ENCODE measurements around the gene RGPD3.

Gene RGPD3

DNA sequence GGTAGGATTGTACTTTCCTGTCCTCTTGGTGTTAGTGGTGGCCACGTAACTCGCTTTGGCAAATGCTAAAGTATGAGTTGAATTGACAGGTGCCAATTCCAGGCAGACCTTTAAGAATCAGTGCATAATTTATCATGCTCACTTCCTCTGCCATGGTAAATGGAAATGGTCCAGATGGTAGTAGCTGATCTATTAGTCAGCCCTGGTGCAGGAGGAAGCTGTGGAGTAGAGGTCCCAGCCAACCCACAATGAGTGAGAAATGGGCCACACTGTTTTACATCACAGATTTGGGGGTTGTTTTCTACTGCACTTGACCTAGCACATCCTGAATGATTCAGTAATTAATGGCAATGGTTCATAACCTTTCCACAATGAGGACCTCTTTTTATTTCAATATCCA, 104.4 kb downstream of the RGPD3 start:
- no peaks in the 10 kb centered on the region for H3K36me3 ChIP-seq (ENCODE audit: control insufficient read depth, insufficient read depth, low read length, severe bottlenecking)
- no peak for DNase-seq (ENCODE audit: low read depth)

GRCh38 chr2:106362789-106363188, 105.4 kb downstream of the RGPD3 start:
- peaks cover 9% of the 10 kb centered on the region for H3K4me1 ChIP-seq (ENCODE audit: control insufficient read depth, insufficient read depth, low read length)
- H3K27me3 ChIP-seq (replicated peaks; ENCODE audit: control insufficient read depth, insufficient read depth, low read length), result no peaks in the 10 kb centered on the region
- H3K4me3 ChIP-seq (ENCODE audit: low read length), result no peak overlapping the region
- DNase-seq (ENCODE audit: low read depth), result no peak
- no peaks in the 10 kb centered on the region for H3K36me3 ChIP-seq (ENCODE audit: control insufficient read depth, insufficient read depth, low read length, severe bottlenecking)
- no peak overlapping the region for H3K9ac ChIP-seq (ENCODE audit: low read length)
- no peaks in the 10 kb centered on the region for H3K9me3 ChIP-seq (ENCODE audit: control insufficient read depth, low read length)

More for the DNA sequence above, 104.4 kb downstream of the RGPD3 start:
- Histone ChIP-seq H3K9me3 (ENCODE audit: control insufficient read depth, low read length) (no peaks in the 10 kb centered on the region), H3K4me1 (ENCODE audit: control insufficient read depth, insufficient read depth, low read length) (peaks cover under 1% of the 10 kb centered on the region), H3K4me3 (ENCODE audit: low read length) (no peak overlapping the region), H3K27me3 (replicated peaks; ENCODE audit: control insufficient read depth, insufficient read depth, low read length) (no peaks in the 10 kb centered on the region), H3K9ac (ENCODE audit: low read length) (no peak overlapping the region)

DNA sequence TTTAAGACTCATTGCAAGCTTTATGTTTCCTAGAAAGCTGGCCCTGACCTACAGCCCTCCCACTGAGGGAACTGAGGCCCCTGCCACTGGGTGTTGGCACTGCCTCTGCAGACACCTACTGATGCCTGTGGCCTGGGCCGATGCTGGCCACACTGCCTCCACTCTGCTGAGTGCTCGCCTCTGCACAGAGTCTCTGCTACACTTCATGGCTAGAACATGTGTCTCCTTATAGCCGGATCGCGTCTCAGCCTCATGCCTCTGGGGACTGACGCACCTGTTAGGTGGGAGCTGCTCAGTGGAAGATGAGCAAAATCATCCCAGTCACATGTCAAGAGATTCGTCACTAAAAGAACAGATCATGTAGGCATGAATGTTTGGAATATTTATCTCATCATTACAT, 108.7 kb downstream of the RGPD3 start:
- Histone ChIP-seq H3K4me3 (ENCODE audit: low read length) (no peak overlapping the region), H3K9ac (ENCODE audit: low read length) (no peak overlapping the region), H3K9me3 (ENCODE audit: control insufficient read depth, low read length) (no peaks in the 10 kb centered on the region), H3K27me3 (replicated peaks; ENCODE audit: control insufficient read depth, insufficient read depth, low read length) (no peaks in the 10 kb centered on the region), H3K36me3 (ENCODE audit: control insufficient read depth, insufficient read depth, low read length, severe bottlenecking) (no peaks in the 10 kb centered on the region), H3K4me1 (ENCODE audit: control insufficient read depth, insufficient read depth, low read length) (peaks cover 10% of the 10 kb centered on the region)
- no peak for DNase-seq (ENCODE audit: low read depth)

- no peaks in the 10 kb centered on the region for H3K9me3 ChIP-seq (ENCODE audit: control insufficient read depth, low read length)
- H3K4me3 ChIP-seq (ENCODE audit: low read length), result no peak overlapping the region
- H3K36me3 ChIP-seq (ENCODE audit: control insufficient read depth, insufficient read depth, low read length, severe bottlenecking), result no peaks in the 10 kb centered on the region
- H3K27me3 ChIP-seq (replicated peaks; ENCODE audit: control insufficient read depth, insufficient read depth, low read length), result no peaks in the 10 kb centered on the region
- DNase-seq (ENCODE audit: low read depth), result no peak
- H3K9ac ChIP-seq (ENCODE audit: low read length), result no peak overlapping the region
- H3K4me1 ChIP-seq (ENCODE audit: control insufficient read depth, insufficient read depth, low read length), result peaks cover 10% of the 10 kb centered on the region
Measured at GRCh38 chr2:106358521-106358920, 109.7 kb downstream of the RGPD3 start.

DNA sequence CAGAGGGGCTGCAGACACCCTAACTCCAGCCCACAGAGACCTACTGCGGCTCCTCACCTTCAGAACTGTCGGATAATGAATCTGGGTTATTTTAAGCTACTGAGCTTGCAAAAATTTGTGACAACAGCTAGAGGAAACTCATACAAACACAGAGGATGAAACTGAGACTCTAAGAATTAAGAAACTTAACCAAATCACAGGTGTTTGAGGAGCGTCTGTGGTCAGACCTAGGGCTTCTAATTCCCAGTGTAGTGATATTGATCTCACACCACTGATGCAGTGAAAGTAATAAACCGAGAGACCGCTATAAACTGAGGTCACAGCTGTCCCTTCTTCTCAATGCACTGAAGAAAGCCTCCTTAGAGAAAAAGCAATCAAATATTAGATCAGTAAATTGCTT, 110.1 kb downstream of the RGPD3 start:
- H3K9me3 ChIP-seq (ENCODE audit: control insufficient read depth, low read length), result no peaks in the 10 kb centered on the region
- H3K9ac ChIP-seq (ENCODE audit: low read length), result no peak overlapping the region
- no peak overlapping the region for H3K4me3 ChIP-seq (ENCODE audit: low read length)
- no peaks in the 10 kb centered on the region for H3K27me3 ChIP-seq (replicated peaks; ENCODE audit: control insufficient read depth, insufficient read depth, low read length)
- H3K36me3 ChIP-seq (ENCODE audit: control insufficient read depth, insufficient read depth, low read length, severe bottlenecking), result no peaks in the 10 kb centered on the region
- no peak for DNase-seq (ENCODE audit: low read depth)
- peaks cover 10% of the 10 kb centered on the region for H3K4me1 ChIP-seq (ENCODE audit: control insufficient read depth, insufficient read depth, low read length)

- Histone ChIP-seq H3K4me1 (ENCODE audit: control insufficient read depth, insufficient read depth, low read length) (peaks cover 10% of the 10 kb centered on the region), H3K36me3 (ENCODE audit: control insufficient read depth, insufficient read depth, low read length, severe bottlenecking) (no peaks in the 10 kb centered on the region), H3K9ac (ENCODE audit: low read length) (no peak overlapping the region), H3K4me3 (ENCODE audit: low read length) (no peak overlapping the region), H3K9me3 (ENCODE audit: control insufficient read depth, low read length) (no peaks in the 10 kb centered on the region), H3K27me3 (replicated peaks; ENCODE audit: control insufficient read depth, insufficient read depth, low read length) (no peaks in the 10 kb centered on the region)
- no peak for DNase-seq (ENCODE audit: low read depth)
Measured at GRCh38 chr2:106356291-106356690, 111.9 kb downstream of the RGPD3 start.

GRCh38 chr2:106353676-106354075, 114.5 kb downstream of the RGPD3 start:
- DNase-seq (ENCODE audit: low read depth), result no peak
- Histone ChIP-seq H3K36me3 (ENCODE audit: control insufficient read depth, insufficient read depth, low read length, severe bottlenecking) (no peaks in the 10 kb centered on the region), H3K27me3 (replicated peaks; ENCODE audit: control insufficient read depth, insufficient read depth, low read length) (no peaks in the 10 kb centered on the region), H3K9me3 (ENCODE audit: control insufficient read depth, low read length) (no peaks in the 10 kb centered on the region), H3K4me3 (ENCODE audit: low read length) (no peak overlapping the region), H3K4me1 (ENCODE audit: control insufficient read depth, insufficient read depth, low read length) (peaks cover 8% of the 10 kb centered on the region), H3K9ac (ENCODE audit: low read length) (no peak overlapping the region)

- Histone ChIP-seq H3K36me3 (ENCODE audit: control insufficient read depth, insufficient read depth, low read length, severe bottlenecking) (no peaks in the 10 kb centered on the region), H3K27me3 (replicated peaks; ENCODE audit: control insufficient read depth, insufficient read depth, low read length) (peaks cover 3% of the 10 kb centered on the region), H3K9ac (ENCODE audit: low read length) (no peak overlapping the region), H3K4me3 (ENCODE audit: low read length) (no peak overlapping the region), H3K4me1 (ENCODE audit: control insufficient read depth, insufficient read depth, low read length) (no peaks in the 10 kb centered on the region), H3K9me3 (ENCODE audit: control insufficient read depth, low read length) (no peaks in the 10 kb centered on the region)
- no peak for DNase-seq (ENCODE audit: low read depth)
Measured at GRCh38 chr2:106350980-106351379, 117.2 kb downstream of the RGPD3 start.

- peaks cover 4% of the 10 kb centered on the region for H3K9me3 ChIP-seq (ENCODE audit: control insufficient read depth, low read length)
- H3K4me1 ChIP-seq (ENCODE audit: control insufficient read depth, insufficient read depth, low read length), result no peaks in the 10 kb centered on the region
- no peaks in the 10 kb centered on the region for H3K36me3 ChIP-seq (ENCODE audit: control insufficient read depth, insufficient read depth, low read length, severe bottlenecking)
- no peak overlapping the region for H3K4me3 ChIP-seq (ENCODE audit: low read length)
- H3K27me3 ChIP-seq (replicated peaks; ENCODE audit: control insufficient read depth, insufficient read depth, low read length), result peaks cover 22% of the 10 kb centered on the region
- H3K9ac ChIP-seq (ENCODE audit: low read length), result no peak overlapping the region
- DNase-seq (ENCODE audit: low read depth), result no peak
Measured at GRCh38 chr2:106344302-106344701, 123.9 kb downstream of the RGPD3 start.

DNA sequence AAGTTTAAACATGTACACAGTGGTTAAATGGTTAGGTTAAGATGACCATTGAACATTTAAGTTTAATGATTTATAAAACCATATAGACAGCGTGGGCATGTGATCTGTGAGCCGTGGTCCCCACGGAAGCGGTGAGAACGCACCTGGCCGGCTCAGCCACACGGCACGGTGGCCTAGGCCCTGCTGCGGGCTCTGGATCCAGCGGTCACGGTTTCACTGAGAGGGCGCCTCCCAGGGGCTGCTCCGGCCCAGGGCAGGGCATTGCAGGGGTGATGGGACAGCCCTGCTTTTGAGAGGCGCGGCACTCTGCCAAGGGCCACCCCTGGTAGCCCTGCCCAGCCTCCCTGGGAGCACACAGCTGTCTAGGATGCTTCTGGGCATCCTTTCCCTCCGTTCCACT, 124.9 kb downstream of the RGPD3 start:
- Histone ChIP-seq H3K4me3 (ENCODE audit: low read length) (no peak overlapping the region), H3K27me3 (replicated peaks; ENCODE audit: control insufficient read depth, insufficient read depth, low read length) (peaks cover 28% of the 10 kb centered on the region), H3K36me3 (ENCODE audit: control insufficient read depth, insufficient read depth, low read length, severe bottlenecking) (no peaks in the 10 kb centered on the region), H3K4me1 (ENCODE audit: control insufficient read depth, insufficient read depth, low read length) (no peaks in the 10 kb centered on the region), H3K9me3 (ENCODE audit: control insufficient read depth, low read length) (peaks cover 4% of the 10 kb centered on the region), H3K9ac (ENCODE audit: low read length) (no peak overlapping the region)
- no peak for DNase-seq (ENCODE audit: low read depth)

GRCh38 chr2:106342831-106343251, 125.4 kb downstream of the RGPD3 start:
- Histone ChIP-seq H3K36me3 (ENCODE audit: control insufficient read depth, insufficient read depth, low read length, severe bottlenecking) (no peaks in the 10 kb centered on the region), H3K9me3 (ENCODE audit: control insufficient read depth, low read length) (peaks cover 4% of the 10 kb centered on the region), H3K4me3 (ENCODE audit: low read length) (no peak overlapping the region), H3K27me3 (replicated peaks; ENCODE audit: control insufficient read depth, insufficient read depth, low read length) (peaks cover 33% of the 10 kb centered on the region), H3K9ac (ENCODE audit: low read length) (no peak overlapping the region), H3K4me1 (ENCODE audit: control insufficient read depth, insufficient read depth, low read length) (no peaks in the 10 kb centered on the region)
- no peak for DNase-seq (ENCODE audit: low read depth)

GRCh38 chr2:106341666-106342065, 126.5 kb downstream of the RGPD3 start:
- peaks cover 4% of the 10 kb centered on the region for H3K9me3 ChIP-seq (ENCODE audit: control insufficient read depth, low read length)
- H3K4me1 ChIP-seq (ENCODE audit: control insufficient read depth, insufficient read depth, low read length), result no peaks in the 10 kb centered on the region
- no peaks in the 10 kb centered on the region for H3K36me3 ChIP-seq (ENCODE audit: control insufficient read depth, insufficient read depth, low read length, severe bottlenecking)
- H3K9ac ChIP-seq (ENCODE audit: low read length), result no peak overlapping the region
- no peak overlapping the region for H3K4me3 ChIP-seq (ENCODE audit: low read length)
- H3K27me3 ChIP-seq (replicated peaks; ENCODE audit: control insufficient read depth, insufficient read depth, low read length), result peaks cover 34% of the 10 kb centered on the region
- DNase-seq (ENCODE audit: low read depth), result no peak

Measured in adipocyte (in vitro differentiated cells).